ENCODE data around the gene SNX33. TPM values are rescaled to one million over a fixed set of nuclear protein-coding genes. Genes with fewer than 3 reads are reported as not detected.

The SNX33 gene
- polyA plus RNA-seq, 1 donor from 2014 or later = 0.05 TPM

- H3K4me3 Mint-ChIP-seq = peak overlapping the region in 2 of 4 donors; percentile 52 to 88
- H3K36me3 Mint-ChIP-seq = peaks cover 2% of the 10 kb centered on the region
These were observed 10.3 kb upstream of the SNX33 start for GRCh38 chr15:75637245-75638009.

GRCh38 chr15:75639191-75639708 lies 8.5 kb upstream of the SNX33 start:
- Mint-ChIP-seq H3K27me3 (no peaks in the 10 kb centered on the region), H3K4me1 (peaks cover 30 to 33% (median 32%) of the 10 kb centered on the region in 3 donors), H3K27ac (peak overlapping the region; percentile 78 to 96 (median 91)), H3K9me3 (no peaks in the 10 kb centered on the region), H3K36me3 (peaks cover 2% of the 10 kb centered on the region), H3K4me3 (peak overlapping the region; percentile 88 to 98 (median 96))

More at GRCh38 chr15:75637245-75638009, 10.3 kb upstream of the SNX33 start:
- H3K4me1 Mint-ChIP-seq = peaks cover 27 to 30% (median 28%) of the 10 kb centered on the region in 3 donors
- no peaks in the 10 kb centered on the region for H3K9me3 Mint-ChIP-seq
- H3K27me3 Mint-ChIP-seq = no peaks in the 10 kb centered on the region
- peak overlapping the region in 1 of 3 donors; percentile 64 for H3K27ac Mint-ChIP-seq

GRCh38 chr15:75639709-75640482 lies 7.8 kb upstream of the SNX33 start, which contains the start of gene IMP3:
Gene IMP3, minus strand, starts transcription at chr15:75640224. Its CDS starts 56 bp downstream, at chr15:75640168.
- H3K27ac Mint-ChIP-seq = peak within 1 kb of the TSS; percentile 78 to 96 (median 91)
- no peaks in the 10 kb centered on the region for H3K9me3 Mint-ChIP-seq
- no peaks in the 10 kb centered on the region for H3K27me3 Mint-ChIP-seq
- peaks cover 30 to 33% (median 32%) of the 10 kb centered on the region in 3 donors for H3K4me1 Mint-ChIP-seq
- peaks cover 2% of the 10 kb centered on the region for H3K36me3 Mint-ChIP-seq
- peak within 1 kb of the TSS; percentile 88 to 98 (median 96) for H3K4me3 Mint-ChIP-seq

- Mint-ChIP-seq H3K4me3 (peak overlapping the region; percentile 88 to 98 (median 96)), H3K27ac (peak overlapping the region; percentile 78 to 96 (median 91)), H3K4me1 (peaks cover 30 to 32% (median 30%) of the 10 kb centered on the region in 3 donors), H3K36me3 (peaks cover 2% of the 10 kb centered on the region), H3K9me3 (no peaks in the 10 kb centered on the region), H3K27me3 (no peaks in the 10 kb centered on the region)
These were observed 7.1 kb upstream of the SNX33 start for GRCh38 chr15:75640483-75641178.

- peak overlapping the region in 2 of 3 donors; percentile 78 to 96 for H3K27ac Mint-ChIP-seq
- H3K27me3 Mint-ChIP-seq = no peaks in the 10 kb centered on the region
- peak overlapping the region; percentile 88 to 98 (median 96) for H3K4me3 Mint-ChIP-seq
- H3K36me3 Mint-ChIP-seq = peaks cover 2% of the 10 kb centered on the region
- peaks cover 26 to 33% (median 29%) of the 10 kb centered on the region in 3 donors for H3K4me1 Mint-ChIP-seq
- H3K9me3 Mint-ChIP-seq = no peaks in the 10 kb centered on the region
These were observed 6.6 kb upstream of the SNX33 start for GRCh38 chr15:75641179-75641503.

GRCh38 chr15:75641603-75642002 lies 6.1 kb upstream of the SNX33 start:
- no peaks in the 10 kb centered on the region for H3K9me3 Mint-ChIP-seq
- peaks cover under 1% of the 10 kb centered on the region for H3K27me3 Mint-ChIP-seq
- H3K27ac Mint-ChIP-seq = no peak overlapping the region
- H3K4me1 Mint-ChIP-seq = peaks cover 27 to 37% (median 30%) of the 10 kb centered on the region in 3 donors
- H3K36me3 Mint-ChIP-seq = peaks cover 2% of the 10 kb centered on the region
- H3K4me3 Mint-ChIP-seq = peak overlapping the region in 2 of 4 donors; percentile 17 to 88

- no peak overlapping the region for H3K27ac Mint-ChIP-seq
- no peaks in the 10 kb centered on the region for H3K36me3 Mint-ChIP-seq
- H3K4me1 Mint-ChIP-seq = peaks cover 14 to 23% (median 19%) of the 10 kb centered on the region in 3 donors
- H3K27me3 Mint-ChIP-seq = peaks cover 11% of the 10 kb centered on the region
- no peaks in the 10 kb centered on the region for H3K9me3 Mint-ChIP-seq
- H3K4me3 Mint-ChIP-seq = peak overlapping the region in 1 of 4 donors; percentile 79
These were observed 3.3 kb upstream of the SNX33 start for GRCh38 chr15:75644376-75644775.

- no peaks in the 10 kb centered on the region for H3K36me3 Mint-ChIP-seq
- H3K27ac Mint-ChIP-seq = peak overlapping the region in 2 of 3 donors; percentile 3 to 15
- no peaks in the 10 kb centered on the region for H3K9me3 Mint-ChIP-seq
- peak overlapping the region; percentile 79 to 90 (median 83) for H3K4me3 Mint-ChIP-seq
- peaks cover 11% of the 10 kb centered on the region for H3K27me3 Mint-ChIP-seq
- H3K4me1 Mint-ChIP-seq = peaks cover 11 to 14% (median 14%) of the 10 kb centered on the region in 3 donors
These were observed 1.4 kb upstream of the SNX33 start for GRCh38 chr15:75646112-75646943.

GRCh38 chr15:75646944-75647364 lies 758 bp upstream of the SNX33 start:
- H3K36me3 Mint-ChIP-seq = no peaks in the 10 kb centered on the region

GRCh38 chr15:75648156-75649000 lies 666 bp downstream of the SNX33 start:
- Mint-ChIP-seq H3K27me3 (peaks cover 11% of the 10 kb centered on the region), H3K4me3 (peak overlapping the region; percentile 75 to 92 (median 86)), H3K4me1 (peaks cover 10 to 14% (median 12%) of the 10 kb centered on the region in 3 donors), H3K9me3 (no peaks in the 10 kb centered on the region), H3K27ac (no peak overlapping the region), H3K36me3 (no peaks in the 10 kb centered on the region)

More at GRCh38 chr15:75646944-75647364, 758 bp upstream of the SNX33 start:
- H3K27me3 Mint-ChIP-seq = peaks cover 11% of the 10 kb centered on the region
- H3K4me3 Mint-ChIP-seq = peak overlapping the region; percentile 79 to 90 (median 83)
- no peaks in the 10 kb centered on the region for H3K9me3 Mint-ChIP-seq
- peak overlapping the region; percentile 3 to 21 (median 15) for H3K27ac Mint-ChIP-seq
- H3K4me1 Mint-ChIP-seq = peaks cover 12 to 14% (median 12%) of the 10 kb centered on the region in 3 donors

GRCh38 chr15:75649045-75649761 lies 1.5 kb downstream of the SNX33 start:
- Mint-ChIP-seq H3K9me3 (no peaks in the 10 kb centered on the region), H3K27ac (peak overlapping the region in 1 of 3 donors; percentile 68), H3K36me3 (no peaks in the 10 kb centered on the region), H3K4me1 (peaks cover 7 to 10% (median 9%) of the 10 kb centered on the region in 3 donors), H3K27me3 (peaks cover 11% of the 10 kb centered on the region), H3K4me3 (peak overlapping the region; percentile 75 to 92 (median 86))

- Mint-ChIP-seq H3K27me3 (peaks cover 11% of the 10 kb centered on the region), H3K9me3 (no peaks in the 10 kb centered on the region), H3K27ac (peak overlapping the region in 1 of 3 donors; percentile 68), H3K36me3 (no peaks in the 10 kb centered on the region), H3K4me1 (peaks cover 7 to 10% (median 9%) of the 10 kb centered on the region in 3 donors), H3K4me3 (peak overlapping the region in 1 of 4 donors; percentile 75)
These were observed 2.1 kb downstream of the SNX33 start for GRCh38 chr15:75649848-75650247.

Measured in IgD-negative memory B cell (primary cell).